Caco-2 (cell line): ENCODE measurements around the gene B3GAT1. TPM values are rescaled to one million over a fixed set of nuclear protein-coding genes. Genes with fewer than 3 reads are reported as not detected.

Experiments used
- BruUV-seq: library from RNA; stranded (reverse); fragments of 400-500 nt; replicated peaks from 2 replicates; lab custom pipeline; 2021; lab: Mats Ljungman, UMichigan
- CTCF ChIA-PET: fragments of 300-600 bp; sonication (Branson Sonifier 250); formaldehyde crosslinking; loops from one replicate; lab custom pipeline; 2022; ENCODE audit warnings: antibody characterized with exemption; lab: Charles Lee
- POLR2A ChIA-PET: fragments of 300-600 bp; sonication (Branson Sonifier 250); formaldehyde crosslinking; loops from one replicate; lab custom pipeline; 2022; ENCODE audit warnings: antibody characterized with exemption; lab: Charles Lee
- DNase-seq, 2 experiments: peaks; one replicate each; pipeline versions ENCODE4 v3.0.0 to v3.0.0-alpha.2; 2020 to 2022
- H3K27me3 ChIP-seq: replicated peaks from 2 replicates; pipeline ENCODE4 v1.6.0; 2011; ENCODE audit warnings: low read length; ENCODE audit not compliant: control insufficient read depth, insufficient read depth
- H3K36me3 ChIP-seq: 2 replicates; pipeline ENCODE4 v1.5.1; 2011; ENCODE audit warnings: low read length; ENCODE audit not compliant: control insufficient read depth, insufficient read depth
- H3K4me1 ChIP-seq: fragments of 250-450 bp; sonication (Bioruptor Pico); 2 replicates; pipeline ENCODE4 v1.5.1; 2020; ENCODE audit warnings: mild to moderate bottlenecking
- H3K4me3 ChIP-seq: 2 replicates; pipeline ENCODE4 v1.5.1; 2011; ENCODE audit warnings: low read depth, mild to moderate bottlenecking, control low read depth, low read length
- H3K9me3 ChIP-seq: fragments of 250-450 bp; sonication (Bioruptor Pico); 2 replicates; pipeline ENCODE4 v1.5.1; 2020; ENCODE audit warnings: mild to moderate bottlenecking, moderate library complexity
- H3K27ac Mint-ChIP-seq: one replicate; pipeline ENCODE4 v1.8.0; 2022; ENCODE audit warnings: mixed read lengths; ENCODE audit not compliant: unreplicated experiment
- H3K27me3 Mint-ChIP-seq: one replicate; pipeline ENCODE4 v1.8.0; 2022; ENCODE audit warnings: mixed read lengths; ENCODE audit not compliant: insufficient read depth, unreplicated experiment
- H3K36me3 Mint-ChIP-seq: one replicate; pipeline ENCODE4 v1.8.0; 2022; ENCODE audit warnings: mild to moderate bottlenecking, mixed read lengths; ENCODE audit not compliant: insufficient read depth, unreplicated experiment
- H3K4me1 Mint-ChIP-seq: one replicate; pipeline ENCODE4 v1.8.0; 2022; ENCODE audit warnings: low read depth, mixed read lengths; ENCODE audit not compliant: unreplicated experiment
- H3K4me3 Mint-ChIP-seq: one replicate; pipeline ENCODE4 v1.8.0; 2022; ENCODE audit warnings: mild to moderate bottlenecking, moderate library complexity, mixed read lengths; ENCODE audit not compliant: unreplicated experiment
- H3K9me3 Mint-ChIP-seq: one replicate; pipeline ENCODE4 v1.8.0; 2022; ENCODE audit warnings: mixed read lengths; ENCODE audit not compliant: unreplicated experiment
- CTCF ChIP-seq, 2 experiments: fragments of 200-600 bp in 1 of 2; IDR thresholded peaks; 1 replicate in 1 of 2; 2 replicates in 1 of 2; pipeline versions ENCODE4 v1.5.1 to v1.8.0; 2011 to 2022; ENCODE audit warnings: antibody characterized with exemption in 1 of 2, control low read depth in 1 of 2, inconsistent platforms in 1 of 2, low read depth in 1 of 2, low read length in 1 of 2, mild to moderate bottlenecking in 1 of 2, moderate library complexity in 1 of 2; ENCODE audit not compliant: insufficient read depth in 1 of 2, severe bottlenecking in 1 of 2, unreplicated experiment in 1 of 2
- intact Hi-C: fragments of 100-400 bp; cut with micrococcal nuclease; formaldehyde crosslinking; loops from one replicate; pipeline ENCODE4 v1.10.0; 2022; ENCODE audit not compliant: unreplicated experiment
- total RNA-seq: library from RNA; stranded (reverse); gene quantifications from 2 replicates; pipeline ENCODE4 v1.2.3, GENCODE V29; 2022

Gene B3GAT1
- total RNA-seq, 1 experiment from 2014 or later = 0.11 TPM

- Mint-ChIP-seq H3K4me3 (no peak overlapping the region), H3K27me3 (peaks cover 17% of the 10 kb centered on the region), H3K36me3 (no peaks in the 10 kb centered on the region), H3K9me3 (no peaks in the 10 kb centered on the region), H3K4me1 (no peaks in the 10 kb centered on the region), H3K27ac (no peak overlapping the region)
- H3K4me1 ChIP-seq = no peaks in the 10 kb centered on the region
- no TSS peak for BruUV-seq
- TF ChIP-seq CTCF (IDR thresholded peaks at IDR 0.05; ENCODE audit: insufficient read depth in 1 of 2, low read depth in 1 of 2, low read length in 1 of 2, severe bottlenecking in 1 of 2, unreplicated experiment in 1 of 2) = no peak
- H3K9me3 ChIP-seq = no peaks in the 10 kb centered on the region
- H3K4me3 ChIP-seq = no peak overlapping the region
- no peaks in the 10 kb centered on the region for H3K36me3 ChIP-seq
- peaks cover 3% of the 10 kb centered on the region; the same call in 1 of the 2 replicates for H3K27me3 ChIP-seq
- intact Hi-C loops = no loop called here
- no peak for DNase-seq
- CTCF ChIA-PET = no interaction called here
- POLR2A ChIA-PET = no interaction called here
Observed at GRCh38 chr11:134399293-134399654, 12.8 kb downstream of the B3GAT1 start.

- DNase-seq = no peak
- Histone ChIP-seq H3K4me3 (no peak overlapping the region), H3K4me1 (no peaks in the 10 kb centered on the region), H3K27me3 (peaks cover 3% of the 10 kb centered on the region; the same call in 1 of the 2 replicates), H3K36me3 (no peaks in the 10 kb centered on the region), H3K9me3 (no peaks in the 10 kb centered on the region)
- CTCF ChIA-PET = no interaction called here
- Mint-ChIP-seq H3K4me3 (no peak overlapping the region), H3K4me1 (no peaks in the 10 kb centered on the region), H3K27me3 (peaks cover 17% of the 10 kb centered on the region), H3K27ac (no peak overlapping the region), H3K9me3 (no peaks in the 10 kb centered on the region), H3K36me3 (no peaks in the 10 kb centered on the region)
- BruUV-seq = no TSS peak
- intact Hi-C loops = no loop called here
- POLR2A ChIA-PET = no interaction called here
- TF ChIP-seq CTCF (IDR thresholded peaks at IDR 0.05; ENCODE audit: insufficient read depth in 1 of 2, low read depth in 1 of 2, low read length in 1 of 2, severe bottlenecking in 1 of 2, unreplicated experiment in 1 of 2) = no peak
Observed at GRCh38 chr11:134398644-134399292, 13.3 kb downstream of the B3GAT1 start.

- DNase-seq = no peak
- Mint-ChIP-seq H3K4me3 (no peak overlapping the region), H3K27ac (no peak overlapping the region), H3K36me3 (no peaks in the 10 kb centered on the region), H3K4me1 (no peaks in the 10 kb centered on the region), H3K9me3 (no peaks in the 10 kb centered on the region), H3K27me3 (peaks cover 17% of the 10 kb centered on the region)
- H3K36me3 ChIP-seq = no peaks in the 10 kb centered on the region
- intact Hi-C loops = no loop called here
- no TSS peak for BruUV-seq
- H3K4me1 ChIP-seq = no peaks in the 10 kb centered on the region
- CTCF ChIA-PET = no interaction called here
- POLR2A ChIA-PET = no interaction called here
- H3K9me3 ChIP-seq = no peaks in the 10 kb centered on the region
- H3K27me3 ChIP-seq = peaks cover 3% of the 10 kb centered on the region; the same call in 1 of the 2 replicates
- TF ChIP-seq CTCF (IDR thresholded peaks at IDR 0.05; ENCODE audit: insufficient read depth in 1 of 2, low read depth in 1 of 2, low read length in 1 of 2, severe bottlenecking in 1 of 2, unreplicated experiment in 1 of 2) = no peak
- no peak overlapping the region for H3K4me3 ChIP-seq
Observed at GRCh38 chr11:134398079-134398444, 14.0 kb downstream of the B3GAT1 start.
